ENCODE data around the gene CSTPP1. TPM values are rescaled to one million over a fixed set of nuclear protein-coding genes. Genes with fewer than 3 reads are reported as not detected.
A peak's percentile ranks its signal among the peaks of the same experiment; 100 is the strongest.

CSTPP1 gene
- total RNA-seq, 1 donor from 2014 or later, result 6.6 TPM

GRCh38 chr11:47176328-47177228, 240.0 kb downstream of the CSTPP1 start, which contains the start of gene ARFGAP2:
Gene ARFGAP2, minus strand, starts transcription at chr11:47176879. Its CDS starts 26 bp downstream, at chr11:47176853.
- peak within 1 kb of the TSS; percentile 77 for H3K4me3 ChIP-seq (ENCODE audit: low read depth, low read length)
- DNase-seq (ENCODE audit: low read depth), result peak; percentile 86
- no peak for FAIRE-seq
- TF ChIP-seq CTCF (IDR thresholded peaks at IDR 0.05; ENCODE audit: insufficient read depth, low read length, severe bottlenecking), result no peak
- H3K27me3 ChIP-seq (ENCODE audit: control insufficient read depth, insufficient read depth, low read length), result no peaks in the 10 kb centered on the region
- H3K36me3 ChIP-seq (ENCODE audit: control insufficient read depth, insufficient read depth, low read length), result peaks cover 37% of the 10 kb centered on the region

- peak; percentile 23 for FAIRE-seq
- peak; percentile 79 for DNase-seq (ENCODE audit: low read depth)
- Histone ChIP-seq H3K36me3 (ENCODE audit: control insufficient read depth, insufficient read depth, low read length) (peaks cover 34% of the 10 kb centered on the region), H3K4me3 (ENCODE audit: low read depth, low read length) (peak overlapping the region; percentile 77), H3K27me3 (ENCODE audit: control insufficient read depth, insufficient read depth, low read length) (no peaks in the 10 kb centered on the region)
- peak; percentile 80 for TF ChIP-seq CTCF (IDR thresholded peaks at IDR 0.05; ENCODE audit: insufficient read depth, low read length, severe bottlenecking)
These were observed 240.8 kb downstream of the CSTPP1 start for GRCh38 chr11:47177229-47177845.

GRCh38 chr11:47177846-47178245, 241.3 kb downstream of the CSTPP1 start:
- no peak for FAIRE-seq
- no peak for TF ChIP-seq CTCF (IDR thresholded peaks at IDR 0.05; ENCODE audit: insufficient read depth, low read length, severe bottlenecking)
- H3K4me3 ChIP-seq (ENCODE audit: low read depth, low read length), result no peak overlapping the region
- DNase-seq (ENCODE audit: low read depth), result no peak
- H3K27me3 ChIP-seq (ENCODE audit: control insufficient read depth, insufficient read depth, low read length), result no peaks in the 10 kb centered on the region
- H3K36me3 ChIP-seq (ENCODE audit: control insufficient read depth, insufficient read depth, low read length), result peaks cover 30% of the 10 kb centered on the region

GRCh38 chr11:47178316-47178715, 241.8 kb downstream of the CSTPP1 start:
- TF ChIP-seq CTCF (IDR thresholded peaks at IDR 0.05; ENCODE audit: insufficient read depth, low read length, severe bottlenecking), result no peak
- Histone ChIP-seq H3K4me3 (ENCODE audit: low read depth, low read length) (no peak overlapping the region), H3K27me3 (ENCODE audit: control insufficient read depth, insufficient read depth, low read length) (no peaks in the 10 kb centered on the region), H3K36me3 (ENCODE audit: control insufficient read depth, insufficient read depth, low read length) (peaks cover 27% of the 10 kb centered on the region)
- DNase-seq (ENCODE audit: low read depth) (no peak), FAIRE-seq (no peak)

- no peak for FAIRE-seq
- H3K36me3 ChIP-seq (ENCODE audit: control insufficient read depth, insufficient read depth, low read length), result peaks cover 24% of the 10 kb centered on the region
- TF ChIP-seq CTCF (IDR thresholded peaks at IDR 0.05; ENCODE audit: insufficient read depth, low read length, severe bottlenecking), result no peak
These were observed 242.4 kb downstream of the CSTPP1 start for GRCh38 chr11:47178737-47179654.

More at GRCh38 chr11:47178737-47179654, 242.4 kb downstream of the CSTPP1 start:
- Histone ChIP-seq H3K27me3 (ENCODE audit: control insufficient read depth, insufficient read depth, low read length) (no peaks in the 10 kb centered on the region), H3K4me3 (ENCODE audit: low read depth, low read length) (no peak overlapping the region)
- no peak for DNase-seq (ENCODE audit: low read depth)
